ENCODE data around the gene ANAPC15.

GRCh38 chr11:72136684-72137262 lies 24.3 kb upstream of the ANAPC15 start:
- TF ChIP-seq CTCF (IDR thresholded peaks at IDR 0.05; ENCODE audit: low read length), result no peak
- TF ChIP-seq EZH2 (IDR thresholded peaks at IDR 0.05; ENCODE audit: borderline replicate concordance, low read length), result no peak

All from OCI-LY1 (cell line).